K562 (cell line): ENCODE results near the gene PRCP. TPM values are rescaled to one million over a fixed set of nuclear protein-coding genes. Genes with fewer than 3 reads are reported as not detected.

Experiments
- ATAC-seq: fragments of 200-7000 bp; cut with Tn5 transposase; 3 replicates; pipeline ENCODE4 v1.9.1; 2020; ENCODE audit warnings: moderate library complexity
- BruUV-seq: library from RNA; stranded (reverse); fragments of 400-500 nt; replicated peaks from 2 replicates; lab custom pipeline; 2021; lab: Mats Ljungman, UMichigan
- CTCF ChIA-PET: fragments of 300-600 bp; formaldehyde crosslinking; extraction: SDS; loops from one replicate; lab custom pipeline; 2021; ENCODE audit warnings: low intra/inter-chr PET ratio; lab: Yijun Ruan, JAX
- POLR2A ChIA-PET: fragments of 300-600, 350-650 bp; sonication (Branson Sonifier 250); formaldehyde crosslinking; extraction: SDS; loops from one replicate; lab custom pipeline; 2021; ENCODE audit warnings: antibody characterized with exemption, inconsistent platforms; lab: Yijun Ruan, JAX
- DNase-seq, 4 experiments: peaks; one replicate each; pipeline versions ENCODE4 v3.0.0 to v3.0.0-alpha.2; 2011 to 2018; ENCODE audit warnings: low spot score in 3 of 4, mixed read lengths in 3 of 4; ENCODE audit errors: extremely low read depth in 1 of 4
- FAIRE-seq: peaks from 2 replicates; lab custom pipeline; 2011; peaks lifted over from hg19 to GRCh38; lab: Jason Lieb, UNC
- H2AFZ ChIP-seq: 2 replicates; pipeline ENCODE4 v1.6.0; 2011; ENCODE audit warnings: low read depth, low read length, control low read depth, inconsistent platforms
- H3K27ac ChIP-seq: fragments of 200-600 bp; 3 replicates; pipeline ENCODE4 v1.8.0; 2011; ENCODE audit warnings: low read depth, mild to moderate bottlenecking, control low read depth, inconsistent platforms, low read length, moderate library complexity, mixed read lengths; ENCODE audit errors: extremely low read depth
- H3K27me3 ChIP-seq, 2 experiments: fragments of 300-600 bp in 1 of 2; 2 replicates in 1 of 2; 3 replicates in 1 of 2; pipeline versions ENCODE4 v1.6.0 to v1.8.0; 2011; ENCODE audit warnings: inconsistent platforms in 2 of 2, low read length in 2 of 2, mild to moderate bottlenecking in 1 of 2, mixed read lengths in 1 of 2, moderate library complexity in 1 of 2; ENCODE audit not compliant: control insufficient read depth in 2 of 2, insufficient read depth in 2 of 2
- H3K36me3 ChIP-seq: fragments of 300-600 bp; 3 replicates; pipeline ENCODE4 v1.8.0; 2011; ENCODE audit warnings: mild to moderate bottlenecking, low read length, inconsistent platforms; ENCODE audit not compliant: control insufficient read depth, insufficient read depth
- H3K4me1 ChIP-seq, 2 experiments: fragments of 200-600 bp in 1 of 2; replicated peaks in 1 of 2; 2 replicates in 1 of 2; 3 replicates in 1 of 2; pipeline versions ENCODE4 v1.5.1 to v1.8.0; 2011; ENCODE audit warnings: inconsistent platforms in 2 of 2, low read length in 2 of 2, mild to moderate bottlenecking in 1 of 2, mixed read lengths in 1 of 2, moderate library complexity in 1 of 2; ENCODE audit not compliant: control insufficient read depth in 2 of 2, insufficient read depth in 2 of 2
- H3K4me2 ChIP-seq: 2 replicates; pipeline ENCODE4 v1.6.1; 2011; ENCODE audit warnings: low read length, control low read depth, inconsistent platforms, mixed read lengths; ENCODE audit not compliant: insufficient read depth
- H3K4me3 ChIP-seq: fragments of 200-600 bp; sonication (generic), shearing (Covaris generic); 2 replicates; pipeline ENCODE4 v1.5.1; 2016; ENCODE audit warnings: control low read depth, inconsistent platforms
- H3K79me2 ChIP-seq: fragments of 200-600 bp; 3 replicates; pipeline ENCODE4 v1.8.0; 2011; ENCODE audit warnings: low read length, inconsistent platforms; ENCODE audit not compliant: control insufficient read depth, insufficient read depth
- H3K9ac ChIP-seq, 2 experiments: 2 replicates each; pipeline versions ENCODE4 v1.6.0 to v1.6.1; 2011; ENCODE audit warnings: low read depth in 2 of 2, low read length in 2 of 2, control low read depth in 1 of 2, inconsistent platforms in 1 of 2, mild to moderate bottlenecking in 1 of 2, mixed read lengths in 1 of 2; ENCODE audit not compliant: insufficient read depth in 1 of 2
- H3K9me1 ChIP-seq: one replicate; pipeline ENCODE4 v1.6.0; 2011; ENCODE audit warnings: inconsistent platforms, mild to moderate bottlenecking, low read length, moderate library complexity; ENCODE audit not compliant: control insufficient read depth, insufficient read depth
- H3K9me3 ChIP-seq: replicated peaks from 2 replicates; pipeline ENCODE4 v1.5.1; 2011; ENCODE audit warnings: low read depth, low read length, inconsistent platforms; ENCODE audit not compliant: control insufficient read depth, insufficient read depth
- H4K20me1 ChIP-seq: replicated peaks from 2 replicates; pipeline ENCODE4 v1.6.1; 2011; ENCODE audit warnings: low read length, inconsistent platforms, mixed read lengths; ENCODE audit not compliant: control insufficient read depth, insufficient read depth
- ATF7 ChIP-seq: fragments of 450-650 bp; IDR thresholded peaks from 2 replicates; pipeline ENCODE4 v1.7.1; 2014; ENCODE audit warnings: mild to moderate bottlenecking, moderate library complexity
- GATAD2B ChIP-seq: fragments of 450-650 bp; IDR thresholded peaks from 2 replicates; pipeline ENCODE4 v1.6.1; 2017; ENCODE audit warnings: mild to moderate bottlenecking, borderline replicate concordance
- GTF2F1 ChIP-seq: IDR thresholded peaks from 2 replicates; pipeline ENCODE4 v1.6.1; 2011; ENCODE audit warnings: low read depth, low read length, improper control_type of control experiment
- HNRNPK ChIP-seq: fragments of 200-400 bp; formaldehyde crosslinking; IDR thresholded peaks from one replicate; pipeline ENCODE4 v1.6.1; 2018; ENCODE audit warnings: mild to moderate bottlenecking, low read depth, low read length; ENCODE audit not compliant: poor library complexity, severe bottlenecking
- RBM15 ChIP-seq: fragments of 200-400 bp; formaldehyde crosslinking; IDR thresholded peaks from 2 replicates; pipeline ENCODE4 v1.6.1; 2018; ENCODE audit warnings: mild to moderate bottlenecking, low read length, moderate library complexity; ENCODE audit not compliant: insufficient read depth
- TFE3 ChIP-seq: fragments of 450-650 bp; formaldehyde crosslinking; IDR thresholded peaks from 2 replicates; pipeline ENCODE4 v1.4.0; 2020; ENCODE audit warnings: mild to moderate bottlenecking, mixed read lengths
- ZNF583 ChIP-seq: fragments of 250-450 bp; sonication (Bioruptor Pico); IDR thresholded peaks from 2 replicates; pipeline ENCODE4 v1.4.0; 2020
- ZNF699 ChIP-seq: fragments of 250-450 bp; sonication (Bioruptor Pico); IDR thresholded peaks from 2 replicates; pipeline ENCODE4 v1.8.0; 2021; ENCODE audit warnings: mild to moderate bottlenecking, moderate library complexity; ENCODE audit not compliant: insufficient replicate concordance
- WGBS: fragments of 100-300 bp; shearing (Covaris generic); methylation state at CpG from one replicate; pipeline ENCODE4 v1.1.6; 2016; ENCODE audit warnings: low coverage, mixed read lengths; ENCODE audit not compliant: insufficient coverage; ENCODE audit errors: missing lambda C conversion rate; 5-methylcytosine and 5-hydroxymethylcytosine counted together
- in situ Hi-C: fragments of 300-500 bp; cut with MboI; formaldehyde crosslinking; loops from 4 replicates; pipeline ENCODE4 v1.15.0; 2018; ENCODE audit warnings: inconsistent platforms, mixed read lengths
- intact Hi-C: fragments of 100-400 bp; cut with micrococcal nuclease; formaldehyde crosslinking; loops from 2 replicates; pipeline ENCODE4 v1.14.2; 2022
- polyA plus RNA-seq, 8 experiments: library from polyadenylated mRNA; depleted of rRNA in 4 of 8; stranded (reverse) in 5 of 8; unstranded in 3 of 8; fragments of >200 nt; fragmentation: Nextera tagmentation in 2 of 8; fragmentation: Illumina TruSeq in 1 of 8; extraction: Ambion mirVana in 2 of 8; extraction: Trizol in 1 of 8; gene quantifications; 2 replicates each; pipeline versions ENCODE4 v1.2.1 to v1.2.3, GENCODE V29; 2011 to 2014; ENCODE audit warnings: inconsistent platforms in 1 of 8, missing spikeins in 1 of 8
- total RNA-seq, 7 experiments: library from RNA; depleted of rRNA in 6 of 7; stranded (reverse); fragments of >200 nt in 6 of 7; fragmentation: Illumina TruSeq in 2 of 7; extraction: Trizol in 2 of 7; gene quantifications; 2 replicates each; pipeline versions ENCODE4 v1.2.1 to v1.2.3, GENCODE V29; 2011 to 2021; ENCODE audit warnings: low replicate concordance in 1 of 7
- TF ChIP-seq, protein P1 (sequence below): fragments of 450-650 bp; IDR thresholded peaks from 2 replicates; pipeline ENCODE4 v1.7.0; 2016; ENCODE audit warnings: borderline replicate concordance

PRCP gene
- total and polyA plus RNA-seq, 9 of the 15 experiments (the other 6 are each of a cell fraction or from before 2014, with no cell fraction given), result 9.5 to 43.1 (median 23.2) TPM

GRCh38 chr11:82829101-82829500 lies 71.1 kb downstream of the PRCP start:
- CTCF ChIA-PET, result no interaction called here

More at GRCh38 chr11:82829101-82829500, 71.1 kb downstream of the PRCP start:
- DNase-seq (no peak), FAIRE-seq (no peak), ATAC-seq (no peak)
- Histone ChIP-seq H3K27me3 (no peaks in the 10 kb centered on the region), H3K36me3 (no peaks in the 10 kb centered on the region), H3K9me1 (no peaks in the 10 kb centered on the region), H3K4me2 (no peak overlapping the region), H3K4me3 (no peak overlapping the region), H4K20me1 (no peaks in the 10 kb centered on the region), H2AFZ (no peak overlapping the region), H3K27ac (no peak overlapping the region), H3K79me2 (no peaks in the 10 kb centered on the region), H3K9ac (no peak overlapping the region), H3K9me3 (no peaks in the 10 kb centered on the region), H3K4me1 (peaks cover 0 to 7% of the 10 kb centered on the region in 2 experiments; a peak in 2 of 5 replicates)
- TF ChIP-seq ATF7 (no peak), HNRNPK (no peak), GTF2F1 (no peak), ZNF583 (no peak), GATAD2B (no peak), RBM15 (no peak), TFE3 (CRISPR knock-in tag) (no peak), ZNF699 (CRISPR knock-in tag) (no peak)
- TF ChIP-seq, protein P1, sequence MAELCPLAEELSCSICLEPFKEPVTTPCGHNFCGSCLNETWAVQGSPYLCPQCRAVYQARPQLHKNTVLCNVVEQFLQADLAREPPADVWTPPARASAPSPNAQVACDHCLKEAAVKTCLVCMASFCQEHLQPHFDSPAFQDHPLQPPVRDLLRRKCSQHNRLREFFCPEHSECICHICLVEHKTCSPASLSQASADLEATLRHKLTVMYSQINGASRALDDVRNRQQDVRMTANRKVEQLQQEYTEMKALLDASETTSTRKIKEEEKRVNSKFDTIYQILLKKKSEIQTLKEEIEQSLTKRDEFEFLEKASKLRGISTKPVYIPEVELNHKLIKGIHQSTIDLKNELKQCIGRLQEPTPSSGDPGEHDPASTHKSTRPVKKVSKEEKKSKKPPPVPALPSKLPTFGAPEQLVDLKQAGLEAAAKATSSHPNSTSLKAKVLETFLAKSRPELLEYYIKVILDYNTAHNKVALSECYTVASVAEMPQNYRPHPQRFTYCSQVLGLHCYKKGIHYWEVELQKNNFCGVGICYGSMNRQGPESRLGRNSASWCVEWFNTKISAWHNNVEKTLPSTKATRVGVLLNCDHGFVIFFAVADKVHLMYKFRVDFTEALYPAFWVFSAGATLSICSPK, result no peak
- POLR2A ChIA-PET, result no interaction called here
- in situ Hi-C loops, result no loop called here
- intact Hi-C loops, result no loop called here
- no TSS peak for BruUV-seq
- WGBS, result 25% methylated on average over 1 of the region's 1 CpG
